Ecto neural progenitor cell (in vitro differentiated cells): Measurements from ENCODE around the gene IGFBP5.

Experiments
- DNase-seq: peaks from one replicate; pipeline ENCODE4 v3.0.0-alpha.2; 2018; ENCODE audit warnings: low spot score

The IGFBP5 gene

GRCh38 chr2:216695401-216695821 lies at the start of gene IGFBP5:
Gene IGFBP5, minus strand, starts transcription at chr2:216695549. Its CDS starts 774 bp downstream, at chr2:216694775.
- peak; percentile 89 for DNase-seq

- DNase-seq, result no peak
Observed at GRCh38 chr2:216743781-216744180, 48.4 kb upstream of the IGFBP5 start.

GRCh38 chr2:216742411-216742810 lies 47.1 kb upstream of the IGFBP5 start:
- no peak for DNase-seq

GRCh38 chr2:216741223-216741593 lies 45.9 kb upstream of the IGFBP5 start:
- no peak for DNase-seq

GRCh38 chr2:216740557-216741222 lies 45.3 kb upstream of the IGFBP5 start:
- no peak for DNase-seq

GRCh38 chr2:216739035-216739434 lies 43.7 kb upstream of the IGFBP5 start:
- peak; percentile 29 for DNase-seq

GRCh38 chr2:216737676-216738075 lies 42.3 kb upstream of the IGFBP5 start:
- DNase-seq, result no peak

GRCh38 chr2:216736326-216736725 lies 41.0 kb upstream of the IGFBP5 start:
- DNase-seq, result peak; percentile 9

GRCh38 chr2:216735668-216736067 lies 40.3 kb upstream of the IGFBP5 start:
- DNase-seq, result no peak

GRCh38 chr2:216735086-216735485 lies 39.7 kb upstream of the IGFBP5 start:
- DNase-seq, result peak; percentile 34

- peak; percentile 12 for DNase-seq
Observed at GRCh38 chr2:216733046-216733445, 37.7 kb upstream of the IGFBP5 start.

GRCh38 chr2:216732334-216732733 lies 37.0 kb upstream of the IGFBP5 start:
- peak; percentile 37 for DNase-seq

GRCh38 chr2:216731465-216731864 lies 36.1 kb upstream of the IGFBP5 start:
- peak; percentile 9 for DNase-seq

- peak; percentile 35 for DNase-seq
Observed at GRCh38 chr2:216730871-216731270, 35.5 kb upstream of the IGFBP5 start.

GRCh38 chr2:216727346-216728122 lies 32.2 kb upstream of the IGFBP5 start:
- peak; percentile 11 for DNase-seq

GRCh38 chr2:216724190-216724589 lies 28.8 kb upstream of the IGFBP5 start:
- DNase-seq, result no peak

GRCh38 chr2:216721141-216721540 lies 25.8 kb upstream of the IGFBP5 start:
- no peak for DNase-seq

- no peak for DNase-seq
Observed at GRCh38 chr2:216720722-216721121, 25.4 kb upstream of the IGFBP5 start.

GRCh38 chr2:216717907-216718615 lies 22.7 kb upstream of the IGFBP5 start:
- DNase-seq, result no peak

- DNase-seq, result no peak
Observed at GRCh38 chr2:216717491-216717901, 22.1 kb upstream of the IGFBP5 start.

- DNase-seq, result no peak
Observed at GRCh38 chr2:216716109-216716508, 20.8 kb upstream of the IGFBP5 start.

GRCh38 chr2:216715402-216715974 lies 20.1 kb upstream of the IGFBP5 start:
- DNase-seq, result no peak
